HG03439 (cell line): Measurements from ENCODE around the gene TRIM9.

Source experiments
- ATAC-seq: cut with Tn5 transposase; IDR thresholded peaks from one replicate; pipeline ENCODE4 v1.9.1; 2021; ENCODE audit warnings: mild to moderate bottlenecking, moderate library complexity; ENCODE audit not compliant: unreplicated experiment

Gene TRIM9

DNA sequence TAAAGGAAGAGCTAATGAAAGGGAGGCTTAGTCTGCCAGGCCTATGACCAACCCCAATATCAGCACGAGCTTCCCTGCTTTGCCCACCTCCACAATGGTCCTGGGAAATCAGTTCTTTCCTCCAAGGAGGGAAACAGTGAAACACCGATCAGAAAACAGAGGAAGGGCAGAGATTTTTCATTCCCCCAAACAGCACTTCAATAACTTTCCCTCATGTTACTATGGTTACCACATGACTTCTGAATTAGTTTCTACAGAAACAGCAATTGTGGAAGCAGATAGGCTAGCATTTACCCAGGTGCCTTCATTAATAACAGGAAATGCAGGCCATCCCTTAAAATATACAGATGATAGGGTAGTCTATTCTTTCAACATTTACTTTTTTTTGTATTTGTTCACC is 35.9 kb downstream of the TRIM9 start:
- ATAC-seq: no peak

DNA sequence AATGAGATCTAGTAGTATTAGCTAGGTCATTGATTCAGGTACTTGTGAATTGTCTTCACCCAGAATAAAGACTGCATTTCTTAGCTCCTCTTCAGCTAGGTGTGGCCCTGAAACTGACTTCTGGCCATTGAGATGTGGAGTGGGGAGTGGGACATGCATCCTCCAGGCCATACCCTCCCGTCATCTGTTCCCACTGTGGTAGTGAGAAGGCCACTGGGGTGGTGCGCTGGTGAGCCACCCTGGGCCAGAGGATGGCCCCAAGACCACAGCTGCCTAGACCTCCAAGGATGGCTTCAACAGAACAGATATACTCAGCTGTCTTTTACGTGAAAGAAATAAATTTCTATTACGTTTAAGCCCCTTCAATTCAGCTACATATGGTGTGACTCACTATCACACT is 36.5 kb downstream of the TRIM9 start:
- no peak for ATAC-seq

DNA sequence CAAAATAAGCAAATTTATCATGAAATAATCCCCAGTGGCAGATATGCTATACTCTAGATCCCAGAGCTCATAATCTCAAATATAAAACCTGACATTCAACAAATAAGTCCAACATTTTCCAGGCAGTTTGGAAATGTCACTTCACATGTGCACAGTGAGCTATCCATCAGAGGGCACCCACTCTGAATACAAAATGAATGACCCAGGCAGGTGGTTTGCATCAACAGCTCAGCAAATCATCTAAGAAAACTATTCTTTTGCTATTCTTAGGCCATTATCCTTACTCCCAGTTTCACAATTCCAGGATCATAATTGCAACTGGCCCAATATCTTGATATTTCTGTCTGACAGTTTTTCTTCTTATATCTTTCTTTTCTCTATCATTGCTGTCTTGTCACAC is 38.5 kb downstream of the TRIM9 start:
- ATAC-seq: no peak

DNA sequence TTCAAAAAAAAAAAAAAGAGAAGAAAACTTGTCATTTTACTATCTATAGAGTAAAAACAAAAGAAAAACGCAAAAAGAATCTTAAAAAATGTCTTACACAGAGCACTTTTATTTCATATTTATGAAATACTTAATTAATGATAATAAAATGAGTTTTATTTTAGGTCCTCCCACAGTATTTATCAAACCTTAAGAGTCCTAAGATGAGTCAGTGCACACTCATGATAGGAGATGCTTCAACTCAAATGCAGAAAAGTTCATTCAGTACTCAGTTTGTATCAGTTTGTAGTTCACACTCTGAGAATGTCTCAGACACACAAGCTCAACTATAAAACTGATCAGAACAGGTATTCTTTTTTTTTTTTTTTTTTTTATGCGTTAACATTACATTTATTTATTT is 41.7 kb downstream of the TRIM9 start:
- no peak for ATAC-seq

DNA sequence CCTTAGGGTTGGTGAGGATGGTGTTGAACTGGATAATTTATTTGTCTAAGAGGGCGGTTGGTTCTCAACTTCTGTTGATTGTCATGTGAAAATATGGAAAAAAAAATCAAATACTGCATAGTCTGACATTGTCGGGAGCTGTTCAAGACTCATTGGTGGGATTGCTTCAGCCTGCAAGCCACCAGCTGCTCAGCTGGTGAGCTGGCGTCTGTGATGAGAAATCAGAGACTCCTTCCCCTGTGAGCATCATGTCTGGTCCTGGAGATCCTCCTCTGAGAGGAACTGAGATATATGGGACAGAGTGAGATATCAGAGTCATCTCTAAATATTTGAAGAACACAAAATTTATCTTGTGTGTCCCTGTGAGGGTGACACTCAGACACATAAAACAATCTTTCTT is 49.9 kb downstream of the TRIM9 start:
- no peak for ATAC-seq

DNA sequence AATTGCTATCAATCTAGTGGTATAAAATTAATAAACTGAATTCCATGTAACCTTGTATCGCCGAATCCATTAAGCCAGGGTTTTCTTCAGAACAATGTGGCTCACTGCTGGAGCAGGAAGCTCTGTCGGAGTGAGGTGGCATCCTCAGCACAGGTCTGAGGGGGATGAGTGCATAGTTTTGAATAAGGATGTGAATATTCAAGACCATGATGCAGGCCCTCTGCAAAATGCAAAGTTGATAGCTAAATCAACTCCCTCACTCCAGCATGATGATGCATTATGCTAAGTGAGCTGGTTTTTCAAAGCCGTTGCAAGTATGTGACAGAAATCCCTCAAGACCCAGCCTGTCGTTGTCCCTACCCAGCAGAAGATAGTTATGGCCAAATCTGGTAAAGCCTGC is 53.0 kb downstream of the TRIM9 start:
- ATAC-seq: no peak

DNA sequence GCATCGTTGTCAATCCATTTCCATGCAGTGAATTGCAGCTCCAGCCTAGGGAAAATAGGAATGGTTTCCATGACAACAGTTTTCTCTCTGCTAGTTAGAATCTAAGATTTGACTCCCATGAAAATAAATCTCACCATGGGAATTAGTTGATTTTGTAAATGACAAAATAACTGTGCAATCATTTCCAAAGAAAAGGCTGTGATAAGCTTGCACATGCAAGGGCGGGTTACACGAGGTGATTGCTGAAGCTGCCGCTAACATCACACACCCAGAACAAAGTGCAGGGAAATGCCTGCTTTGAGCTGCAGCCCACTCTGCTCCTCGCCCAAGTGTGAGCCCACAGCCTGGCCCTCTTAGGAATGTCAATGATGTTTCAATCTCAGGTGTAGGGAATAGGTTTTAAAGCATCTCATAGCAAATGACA is 53.8 kb downstream of the TRIM9 start:
- ATAC-seq: no peak

DNA sequence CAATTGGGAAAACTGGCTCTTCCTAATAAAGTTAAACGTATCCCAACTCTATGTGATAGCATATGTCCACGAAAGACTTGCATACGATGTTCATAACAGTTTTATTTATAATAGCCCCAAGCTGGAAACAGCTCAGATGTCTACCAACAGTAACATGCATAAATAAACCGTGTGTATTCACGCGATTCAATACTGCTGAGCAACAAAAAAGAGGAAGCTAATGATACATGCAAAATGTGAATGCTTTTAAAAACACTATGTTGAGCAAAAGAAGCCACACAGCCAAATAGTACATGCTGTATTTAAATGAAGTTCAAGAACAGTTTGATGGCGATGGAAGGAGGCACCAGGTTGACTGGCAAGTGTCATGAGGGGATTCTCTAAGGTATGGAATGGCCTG is 55.7 kb downstream of the TRIM9 start:
- no peak for ATAC-seq

DNA sequence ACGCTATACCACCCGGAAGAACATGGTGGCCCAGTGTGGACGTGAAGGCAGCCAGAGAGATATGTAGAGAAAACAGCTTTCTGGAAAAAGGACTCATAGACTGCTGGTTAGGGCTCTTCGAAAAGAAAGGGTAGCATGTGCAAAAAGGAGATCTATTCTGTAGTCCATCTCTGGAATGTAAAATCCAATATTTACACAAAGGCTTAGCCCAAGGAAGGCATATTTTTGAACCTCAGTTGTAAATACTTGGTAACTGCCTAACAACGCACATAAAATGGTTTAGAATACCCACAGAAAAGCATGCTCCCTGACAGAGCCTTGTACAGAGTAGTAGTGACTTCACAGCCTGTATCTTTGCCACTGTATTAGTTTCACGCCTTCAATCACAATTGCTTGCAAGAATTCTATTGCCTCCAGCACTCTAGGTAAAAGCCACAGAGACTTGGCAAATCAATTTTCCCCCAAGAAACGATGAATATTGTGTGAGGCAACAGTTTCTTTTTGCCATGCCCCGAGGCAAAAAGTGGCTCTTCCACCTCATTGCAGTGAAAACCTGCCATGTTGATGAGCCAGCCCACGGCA is 59.2 kb downstream of the TRIM9 start:
- ATAC-seq: no peak

DNA sequence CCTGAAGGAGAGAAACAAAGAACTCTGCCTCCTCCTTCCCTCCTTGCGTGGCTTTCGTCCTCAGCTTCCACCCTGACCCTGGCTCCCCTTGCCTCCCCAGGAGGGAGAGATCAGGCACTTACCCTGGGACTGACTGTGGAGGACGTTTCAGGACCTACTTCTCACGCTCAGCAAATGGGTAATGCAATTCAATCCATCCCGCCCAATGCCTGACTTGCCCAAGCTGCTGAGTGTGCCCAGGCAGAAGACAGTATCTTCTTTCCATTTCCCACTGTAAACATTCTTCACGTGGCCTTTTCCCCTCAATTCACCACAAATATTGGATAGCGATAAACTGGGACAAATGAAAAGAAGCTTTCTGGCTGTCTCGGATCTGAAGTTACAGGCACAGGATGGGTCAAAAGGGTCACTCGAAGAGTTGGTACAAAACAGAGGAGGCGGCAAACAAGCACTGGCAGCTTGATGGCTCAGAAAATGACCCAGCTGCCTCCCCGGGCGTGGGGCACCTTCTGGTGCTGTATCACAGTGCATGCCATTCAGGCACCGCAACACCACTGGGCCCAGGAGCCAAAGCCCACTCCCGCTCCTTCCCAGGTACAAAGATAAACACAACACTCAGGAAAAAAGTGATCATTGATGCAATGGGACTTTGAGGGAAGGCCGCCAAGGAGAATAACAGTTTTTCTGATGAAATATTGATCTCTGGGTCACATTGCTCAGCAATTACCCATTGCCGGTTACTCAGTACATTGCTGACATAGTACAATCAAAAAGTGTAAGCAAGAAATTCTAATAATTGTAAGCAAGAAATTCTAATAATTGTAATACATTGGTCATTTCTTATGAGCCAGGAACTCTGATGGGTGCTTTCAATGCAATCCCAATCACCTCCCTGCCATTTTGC is 65.8 kb downstream of the TRIM9 start:
- ATAC-seq: no peak

DNA sequence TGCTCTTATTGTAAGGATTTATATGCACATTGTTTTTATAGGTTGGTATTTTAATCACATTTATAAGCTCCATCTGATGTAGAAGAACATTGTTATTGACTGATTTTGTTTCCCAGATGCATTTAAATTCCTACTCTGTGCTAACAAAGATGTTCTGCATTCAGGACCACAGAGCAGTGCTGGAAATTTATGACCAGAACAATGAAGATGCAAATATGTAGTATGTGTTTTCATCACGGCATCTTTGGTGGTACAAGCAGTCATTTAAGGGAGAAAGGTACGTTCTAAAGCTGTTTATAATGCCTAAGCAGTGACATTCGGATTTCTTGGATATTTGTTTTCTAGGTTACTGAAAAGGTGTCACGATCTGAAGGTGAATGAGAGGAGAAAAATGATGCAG is 66.5 kb downstream of the TRIM9 start:
- no peak for ATAC-seq

DNA sequence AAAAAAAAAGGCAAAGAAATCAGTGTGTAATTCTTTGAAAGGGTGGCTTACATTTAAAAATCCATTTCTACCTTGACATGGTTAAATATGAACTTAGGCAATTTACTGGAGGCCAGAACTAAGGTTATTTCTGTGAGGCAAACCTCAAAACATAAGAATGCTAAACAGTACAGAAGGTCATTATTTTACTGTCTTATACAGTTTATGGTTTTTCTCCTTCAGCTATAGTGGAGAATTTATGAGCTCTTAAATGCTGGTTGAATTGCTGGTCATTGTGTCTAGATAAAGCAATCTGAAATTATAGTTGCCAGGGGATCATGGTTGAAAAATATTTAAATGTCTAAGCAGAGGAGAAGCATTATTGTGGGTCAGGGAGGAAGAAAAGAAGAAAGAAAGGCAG is 70.5 kb downstream of the TRIM9 start:
- no peak for ATAC-seq

DNA sequence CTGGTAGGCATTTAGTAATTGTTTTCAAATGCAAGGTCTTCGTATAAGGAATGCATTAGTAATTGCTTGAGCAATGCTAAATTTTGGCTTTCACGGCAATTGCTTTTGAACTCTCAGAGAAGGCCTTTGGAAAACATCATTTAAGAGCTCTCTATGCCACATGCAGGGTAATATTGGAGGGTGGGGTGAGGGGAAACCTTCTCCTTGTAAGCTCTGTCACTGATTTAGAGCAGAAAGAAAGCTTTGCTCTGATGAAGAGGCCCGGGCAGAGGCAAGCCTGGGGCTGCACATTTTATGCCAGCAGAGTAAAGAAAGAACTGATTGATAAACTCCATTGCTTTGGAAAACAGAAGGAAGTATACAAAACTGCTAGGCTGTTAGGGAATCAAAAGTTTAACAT is 70.9 kb downstream of the TRIM9 start:
- no peak for ATAC-seq

DNA sequence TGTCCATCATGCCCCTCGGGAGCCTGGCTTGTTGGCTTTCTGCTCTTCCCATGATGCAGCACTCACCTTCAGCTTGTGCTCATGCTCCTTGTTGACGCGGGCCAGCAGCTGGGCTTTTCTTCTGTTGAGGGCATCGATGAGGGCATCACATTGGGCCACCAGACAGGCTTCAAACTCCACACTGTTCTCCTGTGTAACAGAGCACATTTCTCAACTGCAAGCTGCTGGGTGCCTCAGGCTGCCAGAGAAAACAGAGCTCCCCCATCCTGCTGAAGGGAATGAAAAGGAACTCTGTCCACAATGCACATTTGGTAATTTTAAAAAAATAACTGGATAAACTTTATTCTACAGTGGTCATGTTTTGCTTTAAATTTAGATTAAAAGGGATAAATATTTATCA is 72.1 kb downstream of the TRIM9 start:
- ATAC-seq: no peak

DNA sequence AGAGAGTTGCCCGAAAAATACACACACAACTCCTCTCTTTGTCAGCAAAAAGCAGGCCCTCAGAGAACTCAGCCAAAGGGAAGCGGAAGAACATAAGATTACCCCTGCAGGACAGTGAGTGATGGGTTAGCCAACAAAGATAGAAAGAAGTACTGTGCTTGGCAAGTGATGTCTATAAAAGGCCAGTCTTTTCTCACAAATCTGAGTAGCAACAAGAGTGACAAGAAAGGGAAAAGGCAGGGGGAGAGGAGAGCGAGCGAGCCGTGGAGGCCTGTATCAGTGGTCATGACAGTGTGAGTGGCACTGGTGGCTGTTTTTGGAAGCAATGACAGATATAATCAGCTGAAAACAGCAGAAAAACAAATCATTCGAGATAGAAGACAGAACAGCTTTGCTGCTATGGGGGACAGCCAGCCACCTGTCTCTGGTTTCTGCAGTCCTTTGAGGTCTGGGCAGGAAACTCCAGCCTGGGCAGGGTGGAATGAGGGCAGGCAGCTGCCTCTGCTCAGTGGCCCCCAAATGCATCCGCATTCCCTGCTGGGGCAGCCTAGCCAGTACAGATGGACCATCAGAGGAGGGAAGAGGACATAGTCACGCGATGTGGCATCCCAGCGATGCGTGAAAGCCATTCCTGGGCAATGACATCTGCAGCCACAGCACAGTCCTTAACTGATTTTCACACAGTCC is 74.7 kb downstream of the TRIM9 start:
- ATAC-seq: no peak

DNA sequence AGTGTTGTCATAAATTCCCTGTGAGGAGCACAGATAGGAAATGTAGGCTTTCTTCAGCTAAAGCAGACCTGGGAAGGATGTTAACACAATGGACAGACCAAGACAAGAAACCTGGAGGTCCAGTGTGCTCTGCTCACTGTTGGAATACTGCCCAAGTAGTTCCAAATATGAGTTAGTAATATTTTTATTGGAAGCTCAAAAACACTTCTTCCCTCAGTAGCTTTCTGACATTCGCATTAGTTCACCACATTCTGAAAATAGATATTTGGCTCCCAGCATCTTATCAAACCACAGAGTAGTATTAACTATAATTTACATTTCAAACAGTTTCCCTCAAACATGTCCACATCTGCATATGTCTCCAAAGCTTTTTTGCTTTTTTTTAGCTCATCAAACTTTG is 75.8 kb downstream of the TRIM9 start:
- no peak for ATAC-seq

DNA sequence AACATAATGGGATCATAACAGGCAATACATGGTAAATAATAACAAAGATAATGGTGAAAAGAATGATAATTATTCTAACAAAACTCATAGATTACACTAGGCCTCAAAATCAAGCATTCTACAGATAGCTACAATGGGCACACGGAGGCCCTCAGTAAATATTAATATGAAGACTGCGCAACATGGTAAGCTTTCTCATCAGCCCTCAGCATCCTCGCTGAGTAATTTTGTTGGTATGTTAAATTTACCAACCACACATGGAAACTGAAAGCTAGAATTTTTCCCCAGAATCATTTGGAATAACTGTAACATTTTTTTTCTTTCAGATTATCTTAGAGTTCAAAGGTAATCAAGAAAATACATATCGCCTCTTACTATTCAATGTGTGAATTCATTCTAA is 76.4 kb downstream of the TRIM9 start:
- no peak for ATAC-seq

DNA sequence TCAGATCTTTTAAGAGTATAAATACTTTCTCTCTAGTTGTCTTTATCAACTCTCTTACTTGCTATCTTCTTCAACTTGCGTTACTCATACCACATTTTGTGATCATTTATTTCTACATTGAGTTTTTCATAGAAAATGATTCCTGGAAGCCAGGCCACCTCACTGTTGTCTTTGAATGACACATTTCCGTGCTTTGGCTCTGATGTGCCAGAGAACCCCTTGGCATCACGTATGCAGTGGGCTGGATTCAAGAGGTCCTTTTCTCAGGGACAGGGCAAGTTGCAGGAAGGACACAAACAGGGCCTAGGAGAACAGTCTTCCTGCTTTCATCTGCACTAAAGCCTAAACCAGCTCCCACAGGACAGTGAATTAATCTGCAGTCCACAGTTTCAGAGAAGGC is 80.3 kb downstream of the TRIM9 start:
- ATAC-seq: no peak

DNA sequence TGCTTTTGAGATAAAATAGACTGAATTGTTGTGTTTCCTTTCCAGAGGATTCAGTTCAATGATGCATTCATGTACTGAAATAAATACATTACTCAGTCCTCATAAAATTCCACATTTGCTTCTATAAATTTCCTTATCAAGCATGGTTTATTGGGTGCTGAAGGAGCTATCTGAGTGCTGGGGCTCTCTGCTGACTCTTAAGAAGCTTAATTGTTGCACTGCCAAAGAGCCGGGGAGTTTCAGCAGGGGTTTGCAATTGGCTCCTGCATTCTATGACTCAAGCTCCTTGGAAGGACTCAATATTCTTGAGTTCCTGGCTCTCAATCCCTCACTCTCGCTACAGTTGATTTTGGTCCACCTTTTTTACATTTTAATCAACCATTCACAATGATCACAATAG is 80.8 kb downstream of the TRIM9 start:
- no peak for ATAC-seq

DNA sequence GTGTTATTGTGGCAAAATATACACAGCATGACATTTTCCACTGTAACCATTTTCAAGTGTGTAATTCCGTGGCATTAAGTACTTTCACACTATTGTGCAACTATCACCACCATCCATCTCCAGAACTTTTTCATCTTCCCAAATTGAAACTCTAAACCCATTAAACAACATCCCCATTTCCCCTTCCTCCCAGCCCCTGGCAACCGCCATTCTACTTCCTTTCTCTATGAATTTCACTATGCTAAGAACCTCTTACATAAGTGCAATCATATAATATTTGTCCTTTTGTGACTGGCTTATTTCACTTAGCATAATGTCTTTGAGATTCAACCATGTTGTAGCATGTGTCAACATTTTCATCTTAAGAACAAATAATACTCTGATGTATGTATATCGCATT is 82.8 kb downstream of the TRIM9 start:
- no peak for ATAC-seq

DNA sequence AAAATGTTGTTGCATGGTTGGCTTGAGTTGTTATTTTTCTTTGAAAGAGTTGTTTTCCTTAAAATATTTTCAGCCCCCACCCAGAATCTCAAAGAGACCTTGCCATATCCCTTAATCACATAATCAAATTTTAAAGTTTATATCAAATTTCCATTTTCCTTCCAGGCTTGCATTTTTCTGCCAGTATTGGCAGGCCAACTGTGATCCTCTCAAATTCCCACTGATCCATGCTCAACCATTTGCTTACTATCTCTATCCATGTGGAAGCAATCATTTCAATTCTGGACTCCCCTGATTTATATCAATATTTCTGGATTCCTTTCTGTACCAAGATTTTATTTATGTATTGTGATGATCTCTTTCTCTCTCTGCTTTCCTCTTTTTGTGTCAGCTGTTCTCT is 86.5 kb downstream of the TRIM9 start:
- no peak for ATAC-seq

DNA sequence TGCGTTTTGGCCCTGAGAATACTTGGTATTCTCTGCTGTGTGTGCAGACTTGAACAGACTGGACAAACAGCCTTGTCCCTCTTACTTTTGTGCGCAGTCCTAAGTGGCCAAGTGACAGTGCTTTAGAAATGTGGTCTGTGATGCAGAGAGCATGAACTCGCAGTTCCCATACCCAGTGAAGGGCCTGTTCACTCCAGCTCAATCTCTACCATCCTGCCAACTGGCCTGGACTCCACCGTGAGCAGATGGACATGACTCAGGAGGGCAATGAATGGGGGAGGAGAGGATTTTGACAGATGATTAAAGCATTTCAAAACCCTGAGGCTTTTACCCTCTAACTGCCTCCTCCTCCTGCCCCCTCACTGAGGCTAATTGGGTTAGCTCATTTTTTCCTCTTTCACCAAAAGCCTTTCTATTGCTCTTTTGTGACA is 88.1 kb downstream of the TRIM9 start:
- no peak for ATAC-seq
